ENCODE measurements around the gene DDR1. TPM values are rescaled to one million over a fixed set of nuclear protein-coding genes. Genes with fewer than 3 reads are reported as not detected.

DDR1 gene
- 10.6 and 26.8 TPM in 2 replicates for total RNA-seq

GRCh38 chr6:30883685-30884520 lies at the start of gene DDR1:
DDR1 (plus strand) TSS chr6:30884519; CDS start chr6:30888730, 4,211 bp downstream.

GRCh38 chr6:30907758-30908591 lies 23.7 kb downstream of the DDR1 start, which contains the start of gene GTF2H4:
GTF2H4 (plus strand) TSS chr6:30908207.

GRCh38 chr6:30914076-30914853 lies 29.9 kb downstream of the DDR1 start, which contains the start of gene VARS2:
VARS2 (plus strand) TSS chr6:30914238; CDS start chr6:30914837, 599 bp downstream.

GRCh38 chr6:30931969-30932645 lies 47.8 kb downstream of the DDR1 start, which contains the start of gene SFTA2:
SFTA2 (minus strand) TSS chr6:30932170; CDS start chr6:30932096, 74 bp downstream.

GRCh38 chr6:30940361-30940986 lies 56.2 kb downstream of the DDR1 start, which contains the start of gene MUCL3:
MUCL3 (plus strand) TSS chr6:30940973; CDS start chr6:30941000, 27 bp downstream.

Other genes with a start within 250 kb of the DDR1 start
- gene C6orf136, start 237.4 kb upstream of the DDR1 start, total RNA-seq = 3.2 and 6.0 TPM in 2 replicates
- 31.7 and 37.1 TPM in 2 replicates for gene DHX16, start 211.5 kb upstream of the DDR1 start, total RNA-seq
- gene PPP1R18, start 197.9 kb upstream of the DDR1 start, total RNA-seq = 46.5 and 75.9 TPM in 2 replicates
- 3.1 and 4.9 TPM in 2 replicates for gene NRM, start 193.5 kb upstream of the DDR1 start, total RNA-seq
- gene MDC1, start 167.2 kb upstream of the DDR1 start, total RNA-seq = 5.3 and 10.9 TPM in 2 replicates
- gene TUBB, start 164.2 kb upstream of the DDR1 start, total RNA-seq = 916 and 957 TPM in 2 replicates
- gene FLOT1, start 141.8 kb upstream of the DDR1 start, total RNA-seq = 122 and 134 TPM in 2 replicates
- gene IER3, start 140.0 kb upstream of the DDR1 start, total RNA-seq = 14.7 and 23.0 TPM in 2 replicates
- gene GTF2H4, start 23.7 kb downstream of the DDR1 start, total RNA-seq = 8.8 and 9.6 TPM in 2 replicates
- 17.0 and 24.3 TPM in 2 replicates for gene VARS2, start 29.7 kb downstream of the DDR1 start, total RNA-seq
- not detected in 2 replicates for gene SFTA2, start 47.7 kb downstream of the DDR1 start, total RNA-seq
- gene MUCL3, start 56.5 kb downstream of the DDR1 start, total RNA-seq = not detected in 2 replicates
- not detected in 2 replicates for gene MUC21, start 99.2 kb downstream of the DDR1 start, total RNA-seq
- under 0.01 TPM in 1 of 2 replicates, not detected in the other for gene MUC22, start 126.0 kb downstream of the DDR1 start, total RNA-seq
- not detected in 2 replicates for gene C6orf15, start 228.1 kb downstream of the DDR1 start, total RNA-seq
- gene PSORS1C1, start 230.3 kb downstream of the DDR1 start, total RNA-seq = 0.29 and 0.99 TPM in 2 replicates
- gene CDSN, start 235.9 kb downstream of the DDR1 start, total RNA-seq = not detected in 2 replicates